ENCODE data around the gene OS9.

DNA sequence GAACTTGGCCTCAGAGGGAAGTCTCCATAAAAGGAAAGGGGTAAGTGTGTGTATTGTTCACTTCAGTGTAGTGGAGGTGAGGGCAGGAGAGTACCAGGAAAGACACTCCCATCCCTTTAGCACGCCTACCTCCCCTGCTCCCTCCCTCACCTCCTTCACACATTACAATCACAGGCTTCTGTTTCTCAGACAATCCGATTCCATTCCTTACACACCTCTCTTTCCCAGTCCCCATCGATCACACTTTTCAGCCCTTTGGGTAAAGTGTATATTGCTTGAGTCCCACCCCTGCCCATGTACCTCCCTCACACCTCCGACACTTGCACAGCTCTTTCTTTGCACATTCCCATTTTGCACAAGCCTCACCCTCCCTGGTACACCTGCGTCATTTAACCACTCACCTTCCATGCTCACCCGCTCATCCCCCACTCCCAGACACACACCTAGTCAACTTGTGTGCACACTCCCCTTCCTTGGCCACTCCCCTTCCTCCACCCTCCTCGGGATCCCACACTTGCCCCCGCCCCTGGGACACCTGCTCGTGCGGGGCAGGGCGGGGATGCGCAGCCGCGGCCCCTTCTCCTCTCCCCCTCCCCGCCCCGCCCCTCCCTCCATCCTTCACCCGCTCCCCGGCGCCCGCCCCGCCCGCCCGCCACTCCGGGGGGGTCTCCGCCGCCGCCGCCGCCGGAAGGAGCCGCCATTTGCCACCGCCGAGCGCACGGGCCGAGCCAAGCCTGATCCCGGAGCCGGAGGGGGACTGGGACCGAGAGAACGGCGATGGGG, 60.7 kb downstream of the OS9 start, which contains the start of gene MARCHF9:
- TF ChIP-seq CBX5 (IDR thresholded peaks at IDR 0.05; ENCODE audit: borderline replicate concordance, low read depth) (no peak), RBM25 (IDR thresholded peaks at IDR 0.05; ENCODE audit: low read depth, low read length, severe bottlenecking) (no peak), CHD2 (IDR thresholded peaks at IDR 0.05; ENCODE audit: low read depth, low read length) (no peak)
